Keratinocyte (primary cell): ENCODE results near the gene HOXB4. TPM values are rescaled to one million over a fixed set of nuclear protein-coding genes. Genes with fewer than 3 reads are reported as not detected.

Experiments used
- DNase-seq: peaks from one replicate; pipeline ENCODE4 v3.0.0-alpha.2; 2011; ENCODE audit warnings: low read depth, missing footprints, low spot score
- FAIRE-seq: peaks from 2 replicates; lab custom pipeline; 2011; peaks lifted over from hg19 to GRCh38; lab: Jason Lieb, UNC
- H2AFZ ChIP-seq: 2 replicates; pipeline ENCODE4 v1.6.0; 2012; ENCODE audit warnings: low read length, control low read depth, inconsistent platforms; ENCODE audit not compliant: control insufficient read depth
- H3K27ac ChIP-seq: 2 replicates; pipeline ENCODE4 v1.5.1; 2011; ENCODE audit warnings: low read length; ENCODE audit not compliant: control insufficient read depth, insufficient read depth
- H3K27me3 ChIP-seq: 3 replicates; pipeline ENCODE4 v1.6.0; 2011; ENCODE audit warnings: low read length; ENCODE audit not compliant: control insufficient read depth, insufficient read depth; ENCODE audit errors: extremely low read depth
- H3K36me3 ChIP-seq, 2 experiments: 2 replicates in 1 of 2; 3 replicates in 1 of 2; pipeline ENCODE4 v1.5.1; 2011; ENCODE audit warnings: low read length in 2 of 2, mild to moderate bottlenecking in 1 of 2; ENCODE audit not compliant: control insufficient read depth in 2 of 2, insufficient read depth in 2 of 2; ENCODE audit errors: extremely low read depth in 1 of 2
- H3K4me1 ChIP-seq: 3 replicates; pipeline ENCODE4 v1.5.1; 2011; ENCODE audit warnings: low read length; ENCODE audit not compliant: control insufficient read depth, insufficient read depth; ENCODE audit errors: extremely low read depth
- H3K4me2 ChIP-seq: 3 replicates; pipeline ENCODE4 v1.6.0; 2011; ENCODE audit warnings: low read depth, low read length; ENCODE audit not compliant: control insufficient read depth, insufficient read depth; ENCODE audit errors: extremely low read depth
- H3K4me3 ChIP-seq, 3 experiments: fragments of 200-600 bp in 1 of 3; sonication (generic) in 1 of 3; 2 replicates in 2 of 3; 3 replicates in 1 of 3; pipeline ENCODE4 v1.5.1; 2011 to 2016; ENCODE audit warnings: low read length in 3 of 3, mild to moderate bottlenecking in 3 of 3, control low read depth in 2 of 3, inconsistent platforms in 1 of 3, low read depth in 1 of 3, mixed read lengths in 1 of 3, mixed run types in 1 of 3, moderate library complexity in 1 of 3; ENCODE audit not compliant: control insufficient read depth in 2 of 3, insufficient read depth in 2 of 3; ENCODE audit errors: extremely low read depth in 1 of 3
- H3K79me2 ChIP-seq: 2 replicates; pipeline ENCODE4 v1.6.0; 2012; ENCODE audit warnings: low read length; ENCODE audit not compliant: control insufficient read depth, insufficient read depth
- H3K9ac ChIP-seq: 3 replicates; pipeline ENCODE4 v1.6.0; 2011; ENCODE audit warnings: low read length; ENCODE audit not compliant: control insufficient read depth, insufficient read depth; ENCODE audit errors: extremely low read depth
- H3K9me1 ChIP-seq: 3 replicates; pipeline ENCODE4 v1.6.0; 2011; ENCODE audit warnings: low read length; ENCODE audit not compliant: control insufficient read depth, insufficient read depth; ENCODE audit errors: extremely low read depth
- H3K9me3 ChIP-seq: 2 replicates; pipeline ENCODE4 v1.5.1; 2012; ENCODE audit warnings: low read depth, low read length; ENCODE audit not compliant: control insufficient read depth
- H4K20me1 ChIP-seq: 3 replicates; pipeline ENCODE4 v1.6.0; 2011; ENCODE audit warnings: low read length; ENCODE audit not compliant: control insufficient read depth, insufficient read depth; ENCODE audit errors: extremely low read depth
- EZH2 ChIP-seq: IDR thresholded peaks from one replicate; pipeline ENCODE4 v1.6.1; 2012; ENCODE audit warnings: inconsistent platforms, mild to moderate bottlenecking, low read length, moderate library complexity
- dilution Hi-C: fragments of 300-500 bp; cut with MboI; formaldehyde crosslinking; loops from one replicate; pipeline ENCODE4 v1.7.0; 2020; ENCODE audit warnings: low sequenced_read_pairs; ENCODE audit not compliant: extremely low pct_ligation_motif_present
- polyA plus RNA-seq, 5 experiments: library from polyadenylated mRNA; depleted of rRNA in 3 of 5; stranded (reverse) in 3 of 5; stranded (forward) in 1 of 5; unstranded in 1 of 5; fragments of >200 nt; gene quantifications; 1 replicate in 1 of 5; 2 replicates in 3 of 5; 3 replicates in 1 of 5; pipeline versions ENCODE4 v1.2.1 to v1.2.3, GENCODE V29; 2011 to 2012; ENCODE audit warnings: missing spikeins in 2 of 5, low read depth in 1 of 5, low replicate concordance in 1 of 5
- TF ChIP-seq, protein P1 (sequence below), 3 experiments: IDR thresholded peaks in 1 of 3; conservative IDR thresholded peaks in 1 of 3; optimal IDR thresholded peaks in 1 of 3; 2 replicates in 2 of 3; 3 replicates in 1 of 3; pipeline versions ENCODE3 to v1.5.1; 2011; ENCODE audit warnings: low read length in 3 of 3, mild to moderate bottlenecking in 3 of 3, moderate library complexity in 2 of 3, control low read depth in 1 of 3, inconsistent platforms in 1 of 3; ENCODE audit not compliant: insufficient read depth in 2 of 3; ENCODE audit errors: extremely low read depth in 1 of 3

Gene HOXB4
- polyA plus RNA-seq, 1 donor (not counting 4 experiments of a cell fraction or from before 2014, with no cell fraction given) = 0.59 TPM

GRCh38 chr17:48596000-48596734 is 18.0 kb upstream of the HOXB4 start:
- H4K20me1 ChIP-seq = no peaks in the 10 kb centered on the region
- FAIRE-seq (no peak), DNase-seq (no peak)
- dilution Hi-C loops = no loop called here
- H3K9me3 ChIP-seq = no peaks in the 10 kb centered on the region
- no peak overlapping the region for H3K27ac ChIP-seq
- no peaks in the 10 kb centered on the region for H3K9me1 ChIP-seq
- H3K79me2 ChIP-seq = no peaks in the 10 kb centered on the region
- peak overlapping the region; percentile 82 for H3K4me2 ChIP-seq
- H3K9ac ChIP-seq = no peak overlapping the region
- peaks cover 91% of the 10 kb centered on the region for H3K27me3 ChIP-seq
- H2AFZ ChIP-seq = peak overlapping the region; percentile 46
- peaks cover 17% of the 10 kb centered on the region for H3K4me1 ChIP-seq
- peak overlapping the region in 2 of 3 experiments; percentile 8 to 42 for H3K4me3 ChIP-seq
- peaks cover 0 to 4% of the 10 kb centered on the region in 2 experiments for H3K36me3 ChIP-seq
- TF ChIP-seq, protein P1, sequence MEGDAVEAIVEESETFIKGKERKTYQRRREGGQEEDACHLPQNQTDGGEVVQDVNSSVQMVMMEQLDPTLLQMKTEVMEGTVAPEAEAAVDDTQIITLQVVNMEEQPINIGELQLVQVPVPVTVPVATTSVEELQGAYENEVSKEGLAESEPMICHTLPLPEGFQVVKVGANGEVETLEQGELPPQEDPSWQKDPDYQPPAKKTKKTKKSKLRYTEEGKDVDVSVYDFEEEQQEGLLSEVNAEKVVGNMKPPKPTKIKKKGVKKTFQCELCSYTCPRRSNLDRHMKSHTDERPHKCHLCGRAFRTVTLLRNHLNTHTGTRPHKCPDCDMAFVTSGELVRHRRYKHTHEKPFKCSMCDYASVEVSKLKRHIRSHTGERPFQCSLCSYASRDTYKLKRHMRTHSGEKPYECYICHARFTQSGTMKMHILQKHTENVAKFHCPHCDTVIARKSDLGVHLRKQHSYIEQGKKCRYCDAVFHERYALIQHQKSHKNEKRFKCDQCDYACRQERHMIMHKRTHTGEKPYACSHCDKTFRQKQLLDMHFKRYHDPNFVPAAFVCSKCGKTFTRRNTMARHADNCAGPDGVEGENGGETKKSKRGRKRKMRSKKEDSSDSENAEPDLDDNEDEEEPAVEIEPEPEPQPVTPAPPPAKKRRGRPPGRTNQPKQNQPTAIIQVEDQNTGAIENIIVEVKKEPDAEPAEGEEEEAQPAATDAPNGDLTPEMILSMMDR (optimal IDR thresholded peaks at IDR 0.05 in 1 of 3, IDR thresholded peaks at IDR 0.05 in 1 of 3, conservative IDR thresholded peaks at IDR 0.05 in 1 of 3; ENCODE audit: extremely low read depth in 1 of 3, insufficient read depth in 2 of 3, low read length in 3 of 3) = no peak
- TF ChIP-seq EZH2 = no peak

- no peak overlapping the region for H2AFZ ChIP-seq
- no peak for DNase-seq
- H3K27me3 ChIP-seq = peaks cover 85% of the 10 kb centered on the region
- no peaks in the 10 kb centered on the region for H3K79me2 ChIP-seq
- H3K9me1 ChIP-seq = no peaks in the 10 kb centered on the region
- dilution Hi-C loops = no loop called here
- H3K4me3 ChIP-seq = no peak overlapping the region
- no peaks in the 10 kb centered on the region for H3K9me3 ChIP-seq
- no peak overlapping the region for H3K4me2 ChIP-seq
- peaks cover 0 to 4% of the 10 kb centered on the region in 2 experiments for H3K36me3 ChIP-seq
- no peak overlapping the region for H3K9ac ChIP-seq
- no peak overlapping the region for H3K27ac ChIP-seq
- TF ChIP-seq, protein P1 (optimal IDR thresholded peaks at IDR 0.05 in 1 of 3, IDR thresholded peaks at IDR 0.05 in 1 of 3, conservative IDR thresholded peaks at IDR 0.05 in 1 of 3; ENCODE audit: extremely low read depth in 1 of 3, insufficient read depth in 2 of 3, low read length in 3 of 3) = no peak
- TF ChIP-seq EZH2 = no peak
- no peak for FAIRE-seq
- H4K20me1 ChIP-seq = no peaks in the 10 kb centered on the region
- H3K4me1 ChIP-seq = peaks cover 17% of the 10 kb centered on the region
Observed at GRCh38 chr17:48595278-48595999, 17.3 kb upstream of the HOXB4 start.
